ENCODE data around the gene FSTL5. TPM values are rescaled to one million over a fixed set of nuclear protein-coding genes. Genes with fewer than 3 reads are reported as not detected.

Gene FSTL5
- total and polyA plus RNA-seq, 9 of the 15 experiments (the other 6 are each of a cell fraction or from before 2014, with no cell fraction given): 0.09 to 3.1 (median 0.50) TPM; not detected in 1

DNA sequence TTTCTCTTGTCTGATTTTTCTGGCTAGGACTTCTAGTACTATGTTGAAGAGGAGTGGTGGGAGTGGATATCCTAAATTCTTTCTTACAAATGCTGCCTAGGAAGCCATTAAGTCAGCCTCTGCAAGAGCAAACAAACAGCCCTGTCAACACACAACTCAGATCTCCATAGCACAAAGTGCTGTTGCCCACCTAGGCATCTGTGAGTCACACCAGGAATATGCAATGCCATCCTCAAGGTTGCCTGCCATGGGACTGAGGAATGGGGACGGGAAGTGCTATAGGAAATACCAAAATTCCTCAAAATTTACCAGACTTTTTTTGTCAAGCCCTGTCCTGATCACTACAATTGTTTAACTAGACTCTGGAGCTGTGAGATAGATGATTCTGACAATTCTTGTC lies 466.9 kb downstream of the FSTL5 start:
- Histone ChIP-seq H3K9ac (ENCODE audit: insufficient read depth in 1 of 2, low read depth in 2 of 2, low read length in 2 of 2) (no peak overlapping the region), H3K36me3 (ENCODE audit: control insufficient read depth, insufficient read depth, low read length) (no peaks in the 10 kb centered on the region), H2AFZ (ENCODE audit: low read depth, low read length) (no peak overlapping the region), H3K27ac (ENCODE audit: extremely low read depth, low read depth, low read length) (no peak overlapping the region), H4K20me1 (replicated peaks; ENCODE audit: control insufficient read depth, insufficient read depth, low read length) (no peaks in the 10 kb centered on the region), H3K9me3 (replicated peaks; ENCODE audit: control insufficient read depth, insufficient read depth, low read depth, low read length) (no peaks in the 10 kb centered on the region), H3K4me2 (ENCODE audit: insufficient read depth, low read length) (no peak overlapping the region), H3K9me1 (ENCODE audit: control insufficient read depth, insufficient read depth, low read length) (no peaks in the 10 kb centered on the region), H3K4me3 (no peak overlapping the region), H3K27me3 (ENCODE audit: control insufficient read depth in 2 of 2, insufficient read depth in 2 of 2, low read length in 2 of 2) (no peaks in the 10 kb centered on the region), H3K79me2 (ENCODE audit: control insufficient read depth, insufficient read depth, low read length) (no peaks in the 10 kb centered on the region), H3K4me1 (replicated peaks in 1 of 2; ENCODE audit: control insufficient read depth in 2 of 2, insufficient read depth in 2 of 2, low read length in 2 of 2) (no peaks in the 10 kb centered on the region)
- no TSS peak for BruUV-seq (replicated peaks)
- in situ Hi-C loops (cut with MboI) (no loop called here), intact Hi-C loops (cut with micrococcal nuclease) (no loop called here)
- no CpG with 5 or more reads among the region's 1 CpG for WGBS (ENCODE audit: insufficient coverage, low coverage, missing lambda C conversion rate)
- FAIRE-seq (no peak), DNase-seq (ENCODE audit: extremely low read depth in 1 of 4, low spot score in 3 of 4) (no peak), ATAC-seq (no peak)
- CTCF ChIA-PET (ENCODE audit: low intra/inter-chr PET ratio): no interaction called here
- POLR2A ChIA-PET: no interaction called here
- TF ChIP-seq, protein P1, sequence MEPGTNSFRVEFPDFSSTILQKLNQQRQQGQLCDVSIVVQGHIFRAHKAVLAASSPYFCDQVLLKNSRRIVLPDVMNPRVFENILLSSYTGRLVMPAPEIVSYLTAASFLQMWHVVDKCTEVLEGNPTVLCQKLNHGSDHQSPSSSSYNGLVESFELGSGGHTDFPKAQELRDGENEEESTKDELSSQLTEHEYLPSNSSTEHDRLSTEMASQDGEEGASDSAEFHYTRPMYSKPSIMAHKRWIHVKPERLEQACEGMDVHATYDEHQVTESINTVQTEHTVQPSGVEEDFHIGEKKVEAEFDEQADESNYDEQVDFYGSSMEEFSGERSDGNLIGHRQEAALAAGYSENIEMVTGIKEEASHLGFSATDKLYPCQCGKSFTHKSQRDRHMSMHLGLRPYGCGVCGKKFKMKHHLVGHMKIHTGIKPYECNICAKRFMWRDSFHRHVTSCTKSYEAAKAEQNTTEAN (CRISPR knock-in tag; IDR thresholded peaks at IDR 0.05): no peak
- TF ChIP-seq ZNF311 (CRISPR knock-in tag; IDR thresholded peaks at IDR 0.05) (no peak), TCFL5 (CRISPR knock-in tag; conservative IDR thresholded peaks at IDR 0.05) (no peak), HNRNPL (IDR thresholded peaks at IDR 0.05; ENCODE audit: low read depth, low read length) (no peak), CBFA2T3 (IDR thresholded peaks at IDR 0.05) (no peak), HNRNPUL1 (IDR thresholded peaks at IDR 0.05; ENCODE audit: low read length) (no peak), NFIC (IDR thresholded peaks at IDR 0.05) (no peak), TEAD1 (CRISPR knock-in tag; IDR thresholded peaks at IDR 0.05) (no peak), MYC (IDR thresholded peaks at IDR 0.05; ENCODE audit: low read depth, low read length) (no peak), MYC (CRISPR knock-in tag; IDR thresholded peaks at IDR 0.05; ENCODE audit: borderline replicate concordance, low read depth) (no peak)
- TF ChIP-seq, protein P2, sequence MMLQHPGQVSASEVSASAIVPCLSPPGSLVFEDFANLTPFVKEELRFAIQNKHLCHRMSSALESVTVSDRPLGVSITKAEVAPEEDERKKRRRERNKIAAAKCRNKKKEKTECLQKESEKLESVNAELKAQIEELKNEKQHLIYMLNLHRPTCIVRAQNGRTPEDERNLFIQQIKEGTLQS (IDR thresholded peaks at IDR 0.05): no peak
- TF ChIP-seq, protein P2 (CRISPR knock-in tag; conservative IDR thresholded peaks at IDR 0.05): no peak
- TF ChIP-seq, protein P3, sequence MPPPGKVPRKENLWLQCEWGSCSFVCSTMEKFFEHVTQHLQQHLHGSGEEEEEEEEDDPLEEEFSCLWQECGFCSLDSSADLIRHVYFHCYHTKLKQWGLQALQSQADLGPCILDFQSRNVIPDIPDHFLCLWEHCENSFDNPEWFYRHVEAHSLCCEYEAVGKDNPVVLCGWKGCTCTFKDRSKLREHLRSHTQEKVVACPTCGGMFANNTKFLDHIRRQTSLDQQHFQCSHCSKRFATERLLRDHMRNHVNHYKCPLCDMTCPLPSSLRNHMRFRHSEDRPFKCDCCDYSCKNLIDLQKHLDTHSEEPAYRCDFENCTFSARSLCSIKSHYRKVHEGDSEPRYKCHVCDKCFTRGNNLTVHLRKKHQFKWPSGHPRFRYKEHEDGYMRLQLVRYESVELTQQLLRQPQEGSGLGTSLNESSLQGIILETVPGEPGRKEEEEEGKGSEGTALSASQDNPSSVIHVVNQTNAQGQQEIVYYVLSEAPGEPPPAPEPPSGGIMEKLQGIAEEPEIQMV (tag; conservative IDR thresholded peaks at IDR 0.05; ENCODE audit: low read depth): no peak
